Loucy (cell line): ENCODE results near the gene ZFYVE1.

Experiments used
- H2AFZ ChIP-seq: fragments of 200-600 bp; sonication (generic); 2 replicates; pipeline ENCODE4 v1.6.0; 2016; ENCODE audit warnings: antibody characterized with exemption, mild to moderate bottlenecking, low read length, moderate library complexity
- H3F3A ChIP-seq: fragments of 200-600 bp; 2 replicates; pipeline ENCODE4 v1.6.0; 2016; ENCODE audit warnings: antibody characterized with exemption, low read depth, mild to moderate bottlenecking
- H3K27me3 ChIP-seq: fragments of 200-600 bp; sonication (generic); 2 replicates; pipeline ENCODE4 v1.6.1; 2014; ENCODE audit warnings: low read length, mild to moderate bottlenecking; ENCODE audit not compliant: insufficient read depth, poor library complexity, severe bottlenecking
- H3K36me3 ChIP-seq: fragments of 200-600 bp; sonication (generic); 2 replicates; pipeline ENCODE4 v1.6.1; 2016; ENCODE audit warnings: low read length; ENCODE audit not compliant: insufficient read depth
- H3K4me1 ChIP-seq: fragments of 200-600 bp; sonication (generic); 2 replicates; pipeline ENCODE4 v1.5.1; 2014; ENCODE audit warnings: low read length, mild to moderate bottlenecking; ENCODE audit not compliant: insufficient read depth, poor library complexity, severe bottlenecking
- H3K4me2 ChIP-seq: fragments of 200-600 bp; sonication (generic); 2 replicates; pipeline ENCODE4 v1.6.0; 2014; ENCODE audit warnings: antibody characterized with exemption, low read length, low read depth, mild to moderate bottlenecking; ENCODE audit not compliant: poor library complexity, severe bottlenecking
- H3K4me3 ChIP-seq: fragments of 200-600 bp; sonication (generic); 2 replicates; pipeline ENCODE4 v1.5.1; 2014; ENCODE audit warnings: low read length, mild to moderate bottlenecking, mixed read lengths; ENCODE audit not compliant: poor library complexity, severe bottlenecking
- H3K79me2 ChIP-seq: fragments of 200-600 bp; sonication (generic); 2 replicates; pipeline ENCODE4 v1.6.1; 2014; ENCODE audit warnings: low read length; ENCODE audit not compliant: insufficient read depth
- H3K9ac ChIP-seq: fragments of 200-600 bp; sonication (generic); 2 replicates; pipeline ENCODE4 v1.6.0; 2014; ENCODE audit warnings: mild to moderate bottlenecking, low read depth, low read length, moderate library complexity; ENCODE audit not compliant: poor library complexity, severe bottlenecking
- H3K9me2 ChIP-seq: fragments of 200-600 bp; sonication (generic); replicated peaks from 2 replicates; pipeline ENCODE4 v1.6.1; 2016; ENCODE audit warnings: low read depth, low read length, mixed read lengths
- H3K9me3 ChIP-seq: fragments of 200-600 bp; sonication (generic); 2 replicates; pipeline ENCODE4 v1.6.1; 2014; ENCODE audit warnings: mild to moderate bottlenecking, antibody characterized with exemption, low read length, low read depth; ENCODE audit not compliant: insufficient read depth
- H4K20me1 ChIP-seq: fragments of 200-600 bp; sonication (generic); 2 replicates; pipeline ENCODE4 v1.6.0; 2014; ENCODE audit warnings: antibody characterized with exemption, low read length, mild to moderate bottlenecking; ENCODE audit not compliant: insufficient read depth, poor library complexity, severe bottlenecking
- CTCF ChIP-seq: fragments of 200-600 bp; sonication (generic); conservative IDR thresholded peaks from 2 replicates; pipeline ENCODE4 v1.5.1; 2014; ENCODE audit warnings: mild to moderate bottlenecking, antibody characterized with exemption, low read length
- EZH2phosphoT487 ChIP-seq: fragments of 200-600 bp; IDR thresholded peaks from 2 replicates; pipeline ENCODE4 v1.6.1; 2018; ENCODE audit warnings: antibody characterized with exemption, mild to moderate bottlenecking, moderate library complexity, borderline replicate concordance

ZFYVE1 gene

GRCh38 chr14:73027546-73027945, 640 bp upstream of the ZFYVE1 start:
- peaks cover 28% of the 10 kb centered on the region for H3K4me1 ChIP-seq
- H3K79me2 ChIP-seq = peaks cover 35% of the 10 kb centered on the region
- H3K36me3 ChIP-seq = no peaks in the 10 kb centered on the region
- peak overlapping the region; percentile 79 for H3K4me3 ChIP-seq
- peak overlapping the region; percentile 73 for H3K4me2 ChIP-seq
- TF ChIP-seq EZH2phosphoT487 = no peak
- TF ChIP-seq CTCF = no peak
- peaks cover 6% of the 10 kb centered on the region for H4K20me1 ChIP-seq
- no peaks in the 10 kb centered on the region for H3K9me2 ChIP-seq
- peak overlapping the region; percentile 86 for H2AFZ ChIP-seq
- no peaks in the 10 kb centered on the region for H3K9me3 ChIP-seq
- H3K27me3 ChIP-seq = no peaks in the 10 kb centered on the region
- H3F3A ChIP-seq = no peaks in the 10 kb centered on the region
- H3K9ac ChIP-seq = peak overlapping the region; percentile 38

- Histone ChIP-seq H3K9me3 (no peaks in the 10 kb centered on the region), H3K9me2 (no peaks in the 10 kb centered on the region), H3K79me2 (peaks cover 47% of the 10 kb centered on the region), H3K4me1 (peaks cover 40% of the 10 kb centered on the region), H3K36me3 (no peaks in the 10 kb centered on the region; the same call in 1 of the 2 replicates), H3K9ac (peak overlapping the region; percentile 85), H3K4me3 (peak overlapping the region; percentile 79), H3K4me2 (peak overlapping the region; percentile 88), H3K27me3 (no peaks in the 10 kb centered on the region), H4K20me1 (peaks cover 12% of the 10 kb centered on the region), H3F3A (no peaks in the 10 kb centered on the region), H2AFZ (no peak overlapping the region)
- no peak for TF ChIP-seq CTCF
- TF ChIP-seq EZH2phosphoT487 = no peak
Observed at GRCh38 chr14:73026243-73026844, 562 bp downstream of the ZFYVE1 start.

GRCh38 chr14:73025544-73025943, 1.4 kb downstream of the ZFYVE1 start:
- Histone ChIP-seq H3K4me2 (peak overlapping the region; percentile 88), H3K36me3 (no peaks in the 10 kb centered on the region; the same call in 1 of the 2 replicates), H3K4me1 (peaks cover 41% of the 10 kb centered on the region), H4K20me1 (peaks cover 12% of the 10 kb centered on the region), H3K79me2 (peaks cover 49% of the 10 kb centered on the region), H3F3A (no peaks in the 10 kb centered on the region), H3K4me3 (peak overlapping the region; percentile 79), H3K27me3 (no peaks in the 10 kb centered on the region), H3K9ac (peak overlapping the region; percentile 85), H2AFZ (no peak overlapping the region), H3K9me2 (no peaks in the 10 kb centered on the region), H3K9me3 (no peaks in the 10 kb centered on the region)
- TF ChIP-seq CTCF (no peak), EZH2phosphoT487 (no peak)
